ENCODE data around the gene AKAP12. TPM values are rescaled to one million over a fixed set of nuclear protein-coding genes. Genes with fewer than 3 reads are reported as not detected.
A peak's percentile ranks its signal among the peaks of the same experiment; 100 is the strongest.

The AKAP12 gene
- polyA plus RNA-seq, 1 donor, result 90.6 TPM

DNA sequence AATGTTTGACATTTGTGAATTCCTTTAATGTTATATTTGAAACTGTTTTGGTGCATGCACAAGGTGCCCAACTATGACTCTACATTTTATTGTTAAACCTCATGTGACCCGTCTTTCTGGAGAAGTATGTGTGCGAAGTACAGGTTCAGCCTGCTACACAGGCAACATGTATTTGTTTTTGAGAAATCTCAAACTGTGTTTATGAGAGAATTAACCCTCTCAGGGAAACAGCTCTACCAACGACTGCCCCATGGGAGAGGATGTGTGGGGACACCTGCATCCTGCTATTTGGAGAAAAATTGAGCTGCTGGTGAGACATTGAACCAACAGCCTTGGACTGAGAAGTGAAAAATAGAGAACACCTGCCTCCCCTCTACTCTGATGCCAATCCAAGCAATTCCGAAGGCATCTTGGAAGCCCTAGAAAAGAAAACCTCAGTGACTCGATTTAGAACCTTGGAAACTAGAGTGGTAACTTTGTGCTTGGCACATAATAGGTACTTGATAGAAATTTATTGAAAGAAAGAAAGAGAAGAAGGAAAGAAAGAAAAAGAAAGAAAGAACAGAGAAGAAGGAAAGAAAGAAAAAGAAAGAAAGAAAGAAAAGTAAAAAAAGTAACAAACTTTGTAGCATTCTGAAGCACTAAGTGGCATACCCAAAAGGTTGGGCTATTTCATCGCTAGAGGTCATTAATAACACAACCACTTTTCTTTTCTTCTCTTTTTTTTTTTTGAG, 2.9 kb upstream of the AKAP12 start:
- DNase-seq, result no peak

DNA sequence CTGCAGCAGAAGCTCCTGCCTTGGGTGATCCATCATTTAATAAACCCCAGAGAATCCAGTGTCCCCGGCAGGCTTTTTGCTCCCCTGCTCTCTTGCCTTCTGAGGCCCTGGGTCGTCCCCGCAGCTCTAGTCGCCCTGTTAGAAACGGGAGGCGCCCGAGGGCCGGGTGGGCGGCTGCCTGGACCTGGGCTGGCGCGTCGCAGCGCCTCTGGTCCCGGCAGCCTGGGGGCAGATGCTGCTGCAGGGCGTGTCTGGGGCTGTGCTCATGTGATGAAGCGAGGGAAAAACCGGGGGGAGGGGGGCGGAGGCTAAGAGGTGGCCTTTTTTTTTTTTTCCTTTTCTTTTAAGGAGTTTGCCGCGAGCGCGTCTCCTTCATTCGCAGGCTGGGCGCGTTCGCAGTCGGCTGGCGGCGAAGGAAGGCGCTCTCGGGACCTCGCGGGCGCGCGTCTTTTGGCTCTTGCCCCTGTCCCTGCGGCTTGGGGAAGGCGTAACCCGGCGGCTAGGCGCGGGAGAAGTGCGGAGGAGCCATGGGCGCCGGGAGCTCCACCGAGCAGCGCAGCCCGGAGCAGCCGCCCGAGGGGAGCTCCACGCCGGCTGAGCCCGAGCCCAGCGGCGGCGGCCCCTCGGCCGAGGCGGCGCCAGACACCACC, 394 bp downstream of the AKAP12 start:
- DNase-seq, result peak; percentile 88

DNA sequence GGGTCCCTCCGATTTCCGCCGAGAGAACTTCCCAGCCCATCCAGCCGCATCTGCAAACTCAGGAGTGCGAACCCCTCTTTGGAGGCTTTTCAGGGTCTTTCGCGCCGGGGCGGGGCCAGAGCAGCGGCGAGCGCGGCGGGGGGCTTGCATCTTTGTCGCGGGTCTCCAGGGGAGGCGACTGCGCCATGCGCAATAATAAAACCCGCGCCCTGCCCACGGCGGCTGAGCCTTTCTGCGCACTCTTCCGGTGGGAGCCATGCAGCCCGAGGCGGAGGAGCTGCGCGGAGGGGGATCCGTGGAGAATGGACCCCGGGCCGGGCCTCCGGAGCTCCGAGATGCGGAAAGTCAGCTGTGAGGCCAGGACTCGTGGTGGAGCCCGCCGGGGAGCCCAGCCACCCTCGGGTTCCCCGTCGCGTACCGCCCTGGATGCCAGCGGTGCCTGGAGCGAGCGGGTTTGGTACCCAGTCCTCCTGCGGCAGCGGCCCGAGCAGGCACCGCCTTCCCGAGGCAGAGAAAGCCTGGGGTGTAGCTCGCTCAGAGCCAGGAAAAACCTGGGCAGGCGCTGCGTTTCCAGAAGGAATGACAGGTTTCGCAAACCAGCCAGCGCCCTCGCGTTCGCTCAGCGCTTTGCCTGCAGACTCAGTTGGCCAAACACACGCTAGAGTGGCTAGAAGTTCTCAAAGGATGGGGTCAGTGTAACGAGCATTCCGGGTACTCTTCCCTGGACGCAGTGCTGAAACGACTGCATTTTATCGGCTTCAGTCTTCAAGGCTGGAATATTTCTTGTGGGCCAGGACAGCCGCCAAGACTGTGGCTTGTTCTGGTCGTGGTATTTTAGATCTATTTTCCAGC, 1.2 kb downstream of the AKAP12 start:
- DNase-seq, result peak; percentile 56

DNA sequence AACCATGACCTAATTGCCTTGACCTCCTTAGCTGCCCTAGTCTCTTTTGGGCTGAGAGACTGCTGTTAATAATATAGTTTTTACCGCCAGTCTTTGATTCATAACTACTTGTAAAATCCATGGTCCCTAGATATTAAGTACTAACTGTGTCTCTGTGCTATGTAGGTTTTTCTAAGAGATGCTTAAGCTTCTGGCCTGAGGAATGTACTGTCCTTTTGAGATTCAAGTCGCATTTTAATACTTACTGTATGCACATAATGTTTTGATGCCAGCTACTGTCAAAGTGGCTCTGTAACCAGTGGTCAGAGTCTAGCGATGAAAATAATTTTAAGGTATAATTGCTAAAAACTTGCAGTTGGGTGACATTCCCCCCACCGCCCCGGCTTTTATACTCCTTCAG, 2.1 kb downstream of the AKAP12 start:
- no peak for DNase-seq

DNA sequence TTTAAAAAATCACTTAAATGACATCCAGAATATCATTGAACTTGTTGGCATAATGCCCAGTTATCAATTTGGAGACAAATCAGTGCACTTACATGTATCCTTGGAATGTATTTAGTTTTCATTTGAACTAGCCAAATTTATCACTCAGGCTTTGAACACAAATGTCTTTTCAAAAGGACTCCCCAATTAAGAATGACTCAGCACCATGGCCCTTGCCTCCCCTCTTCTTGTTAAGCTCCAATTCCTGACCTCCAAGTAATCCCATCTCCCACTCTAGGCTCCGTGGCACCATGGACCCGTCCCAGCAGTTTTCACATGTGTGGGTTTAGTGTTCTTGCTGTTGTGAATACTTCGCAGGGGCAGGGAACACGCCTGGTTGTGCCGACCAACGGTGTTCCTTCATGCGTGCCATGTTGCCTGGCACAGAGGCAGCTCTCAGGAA, 2.7 kb downstream of the AKAP12 start:
- DNase-seq, result peak; percentile 16

DNA sequence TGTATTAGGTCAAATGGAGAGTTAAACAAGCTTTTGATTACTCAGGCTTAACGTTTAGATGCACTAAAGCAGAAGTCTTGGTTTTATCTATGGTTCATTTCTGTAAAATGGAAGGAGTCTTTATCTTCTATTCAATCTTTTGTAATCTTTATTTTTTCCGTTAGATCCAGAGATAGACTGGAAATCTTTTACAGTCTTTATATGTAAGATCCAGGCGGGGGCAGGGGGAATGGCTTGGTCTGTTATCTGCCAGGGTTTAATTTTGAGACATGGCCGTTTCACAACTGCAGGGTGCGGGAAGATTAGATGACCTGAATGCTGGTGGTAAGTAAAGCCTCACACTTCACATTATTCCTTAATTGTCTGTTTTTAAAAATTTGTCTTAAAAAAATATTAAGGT, 3.7 kb downstream of the AKAP12 start:
- DNase-seq, result no peak

DNA sequence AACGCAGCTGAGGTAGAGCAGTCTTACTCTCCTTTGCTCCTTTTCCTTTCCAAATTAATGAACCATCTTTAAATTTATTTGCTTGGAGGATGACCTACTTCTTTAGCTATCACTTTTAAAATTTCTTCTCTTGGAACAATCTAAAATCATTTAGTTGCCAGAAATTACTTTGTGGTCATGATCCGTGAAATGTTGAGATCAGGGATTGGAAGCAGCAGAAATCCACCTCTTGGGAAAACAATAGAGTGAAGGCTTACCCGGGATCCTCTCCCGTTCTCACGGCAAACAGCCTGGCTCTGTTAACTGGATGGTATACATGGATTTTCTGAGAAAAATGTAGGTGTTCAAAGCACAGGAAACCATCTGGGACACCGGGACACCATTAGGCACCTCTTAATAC, 7.7 kb downstream of the AKAP12 start:
- no peak for DNase-seq

DNA sequence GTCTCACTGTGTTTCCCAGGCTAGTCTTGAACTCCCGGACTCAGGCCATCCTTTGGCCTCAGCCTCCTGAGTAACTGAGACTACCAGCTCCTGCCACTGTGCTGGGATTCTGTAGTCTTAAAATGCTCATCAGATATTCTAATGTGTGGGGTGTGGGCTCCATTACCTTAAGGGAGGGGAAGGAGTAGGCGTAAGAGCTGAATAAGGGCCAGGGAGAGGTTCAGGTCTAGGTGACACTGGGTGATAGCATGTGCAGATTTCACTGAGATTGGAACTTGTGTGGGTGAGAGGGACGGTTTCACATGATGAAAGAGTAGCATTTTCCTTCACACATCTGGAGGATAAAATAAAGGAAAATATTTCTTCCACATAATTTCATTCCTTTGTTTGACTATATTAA, 8.5 kb downstream of the AKAP12 start:
- no peak for DNase-seq

DNA sequence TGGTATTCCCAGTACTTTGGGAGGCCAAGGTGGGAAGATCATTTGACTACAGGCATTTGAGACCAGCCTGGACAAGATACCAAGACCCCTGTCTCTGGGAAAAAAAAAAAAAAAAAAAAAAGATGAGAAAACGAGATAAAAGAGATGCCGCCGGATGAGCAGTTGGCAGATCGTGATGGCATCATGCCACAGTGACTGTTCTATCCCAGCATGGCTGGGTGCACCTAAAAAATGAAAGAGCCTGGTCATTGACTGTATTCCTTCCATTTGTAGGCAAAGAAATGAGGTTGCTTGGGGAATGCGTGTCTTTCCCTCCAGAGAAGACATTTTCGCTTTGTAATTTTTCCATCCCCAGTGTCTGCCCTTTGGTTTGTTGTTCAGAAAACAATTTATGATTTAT, 12.9 kb downstream of the AKAP12 start:
- DNase-seq, result no peak

DNA sequence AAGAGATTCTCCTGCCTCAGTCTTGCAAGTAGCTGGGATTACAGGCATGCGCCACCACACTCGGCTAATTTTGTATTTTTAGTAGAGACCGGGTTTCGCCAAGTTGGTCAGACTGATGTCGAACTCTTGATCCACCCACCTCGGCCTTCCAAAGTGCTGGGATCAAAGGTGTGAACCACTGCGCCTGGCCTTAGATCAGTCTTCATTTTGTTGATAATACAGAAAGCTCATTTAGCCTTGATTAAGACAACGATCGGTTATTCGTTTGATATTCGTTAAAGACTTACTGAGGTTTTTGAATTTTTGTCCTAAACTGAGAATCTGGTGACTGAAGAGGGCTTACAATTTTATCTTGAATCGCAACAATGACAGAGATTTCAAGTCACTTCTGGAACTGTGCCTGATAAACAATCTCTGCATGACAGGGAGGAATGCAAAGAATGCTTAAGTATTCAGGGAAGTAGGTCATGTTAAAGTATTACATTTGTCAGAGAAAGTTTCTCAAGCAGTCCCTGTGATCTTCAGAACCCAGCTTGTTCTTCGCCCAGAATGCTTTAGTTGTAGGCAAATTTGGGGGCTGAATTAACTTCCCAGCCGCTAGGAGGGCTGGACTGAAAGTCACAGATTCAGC, 14.8 kb downstream of the AKAP12 start:
- DNase-seq, result no peak

DNA sequence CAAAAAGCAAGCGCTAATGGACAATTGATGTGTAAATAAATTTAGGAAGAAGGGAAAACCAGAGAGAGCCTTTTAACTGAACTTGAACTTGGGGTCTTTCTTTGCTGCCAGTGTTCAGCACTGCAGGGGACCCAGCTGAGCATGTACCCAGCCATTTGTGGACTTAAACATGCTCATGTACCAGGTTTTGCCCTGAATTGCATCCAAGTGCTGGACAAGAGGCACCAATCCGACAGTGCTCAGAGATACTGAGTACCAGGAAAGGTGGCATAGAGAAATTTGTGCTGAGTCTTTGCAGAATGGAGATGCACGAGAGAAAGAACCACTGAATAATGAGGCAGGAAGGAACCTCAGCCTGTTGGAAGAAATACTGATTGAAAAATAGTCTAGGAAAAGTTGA, 16.0 kb downstream of the AKAP12 start:
- no peak for DNase-seq

DNA sequence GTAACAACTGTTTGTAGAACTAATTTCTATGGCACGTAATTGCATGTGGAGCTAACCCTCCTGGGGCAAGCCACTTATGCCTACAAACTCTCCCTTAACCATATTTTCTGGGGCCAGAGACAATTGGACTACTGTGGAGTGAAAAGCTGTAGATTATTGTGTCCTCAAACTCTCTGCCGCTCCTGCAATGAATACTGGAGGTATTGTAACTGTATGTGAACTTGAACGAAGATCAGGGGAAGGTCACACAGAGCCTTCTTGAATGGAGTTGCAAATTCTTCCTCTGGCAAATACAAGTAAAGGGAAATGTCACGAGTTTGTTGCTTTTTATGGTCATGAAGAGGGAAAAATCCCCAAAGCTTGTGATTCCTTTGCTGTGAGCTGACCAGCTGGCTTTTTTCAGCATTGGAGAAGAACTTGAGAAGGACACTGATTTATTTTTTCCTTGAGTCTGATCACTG, 18.2 kb downstream of the AKAP12 start:
- peak; percentile 73 for DNase-seq

DNA sequence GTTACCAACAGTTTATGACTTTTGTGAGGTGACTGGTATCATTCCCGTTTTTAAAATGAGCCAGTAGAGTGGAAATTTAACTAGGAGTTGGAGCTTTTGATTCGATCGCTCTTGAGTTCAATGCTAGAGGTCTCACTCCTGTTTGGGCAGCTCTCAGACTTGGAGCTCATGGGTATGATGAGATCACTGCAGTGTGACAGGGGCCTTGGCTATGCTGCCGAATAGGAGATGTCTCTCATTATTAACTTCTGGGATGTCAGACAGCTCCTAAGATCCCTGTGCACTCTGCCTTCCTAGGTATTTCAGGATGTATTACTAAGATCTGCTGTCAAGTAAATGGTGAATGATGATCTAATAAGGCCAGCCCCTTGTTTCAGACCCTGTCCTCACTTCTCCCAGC, 20.4 kb downstream of the AKAP12 start:
- DNase-seq, result no peak

DNA sequence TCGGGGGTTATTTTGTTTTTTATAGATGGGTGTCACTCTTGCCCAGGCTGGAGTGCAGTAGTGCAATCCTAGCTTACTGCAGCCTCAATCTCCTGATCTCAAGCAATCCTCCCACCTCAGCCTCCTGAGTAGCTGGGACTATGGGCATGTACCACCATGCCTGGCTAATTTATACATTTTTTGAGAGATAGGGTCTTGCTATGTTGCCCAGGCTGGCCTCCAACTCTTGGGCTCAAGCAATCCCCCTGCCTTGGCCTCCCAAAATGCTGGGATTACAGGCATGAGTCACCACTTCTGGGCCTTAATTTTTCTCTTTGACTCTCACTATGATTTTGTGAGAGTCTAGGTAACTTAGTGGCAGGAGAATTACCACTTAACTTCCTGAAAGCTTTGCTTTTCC, 23.3 kb downstream of the AKAP12 start:
- no peak for DNase-seq

DNA sequence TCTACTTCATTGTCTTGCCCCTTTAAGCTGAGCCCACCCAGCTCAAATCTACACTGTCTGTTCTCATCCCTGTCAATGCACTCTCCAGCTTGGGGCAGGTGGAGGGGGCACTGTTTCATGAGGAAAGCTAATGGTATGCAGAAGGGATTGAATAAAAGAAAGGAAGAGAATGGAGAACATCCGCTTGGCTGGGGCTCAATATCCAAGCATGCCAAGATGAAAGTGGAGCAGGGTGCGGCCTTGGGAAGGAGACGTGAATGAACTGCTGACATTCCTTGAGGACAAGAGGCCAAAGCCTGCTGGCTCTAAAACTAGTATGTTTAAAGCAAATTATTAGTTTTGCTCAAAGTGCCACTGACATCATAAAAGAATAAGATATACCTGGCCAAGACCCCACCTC, 24.2 kb downstream of the AKAP12 start:
- no peak for DNase-seq

DNA sequence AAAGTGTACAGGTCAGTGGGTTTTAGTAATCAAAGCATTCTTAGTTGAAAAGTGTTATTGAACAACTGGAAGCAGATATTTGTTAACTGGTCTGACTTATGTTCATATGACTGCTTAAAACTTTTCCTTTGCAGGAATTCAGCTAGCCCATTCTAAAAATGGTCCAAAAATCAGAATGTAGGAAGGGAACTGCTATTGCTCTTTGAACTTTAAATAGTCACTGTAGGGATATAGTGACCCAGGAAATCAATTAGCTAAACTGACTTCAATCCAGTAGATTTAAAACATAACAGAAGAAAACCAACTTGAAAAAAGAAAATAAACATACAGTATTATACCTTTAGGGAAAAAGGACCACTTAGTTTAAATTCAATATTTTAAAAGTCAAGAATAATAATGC, 25.5 kb downstream of the AKAP12 start:
- no peak for DNase-seq

DNA sequence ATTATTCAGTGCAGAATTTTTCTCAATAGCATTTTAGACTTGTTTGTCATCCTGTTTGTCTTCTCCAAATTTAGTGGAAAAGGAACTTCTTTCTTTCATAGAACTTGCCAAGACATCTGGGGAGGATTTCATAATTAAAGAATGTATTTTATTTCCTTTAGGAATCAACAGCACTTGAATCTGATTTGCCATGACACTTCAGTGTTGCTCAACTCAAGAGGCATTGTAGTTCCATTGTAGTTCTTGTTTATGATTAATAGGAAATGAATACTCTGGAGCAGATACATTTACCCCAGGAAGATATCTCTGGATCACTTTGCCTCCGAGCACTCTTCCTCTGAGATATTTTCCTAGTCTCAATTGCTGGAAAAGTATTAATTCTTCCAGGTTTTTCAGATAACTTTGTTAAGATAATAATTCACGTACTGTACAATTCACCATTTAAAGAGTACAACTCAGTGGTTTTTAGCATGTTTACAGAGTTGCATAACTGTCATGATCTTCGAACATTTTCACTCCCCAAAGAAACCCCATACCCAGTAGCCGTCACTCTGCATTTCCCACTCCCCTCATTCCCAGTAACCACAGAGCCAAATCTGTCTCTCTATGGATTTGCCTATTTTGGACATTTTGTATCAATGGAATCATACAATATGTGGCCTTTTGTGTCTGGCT, 29.7 kb downstream of the AKAP12 start:
- DNase-seq, result peak; percentile 65

DNA sequence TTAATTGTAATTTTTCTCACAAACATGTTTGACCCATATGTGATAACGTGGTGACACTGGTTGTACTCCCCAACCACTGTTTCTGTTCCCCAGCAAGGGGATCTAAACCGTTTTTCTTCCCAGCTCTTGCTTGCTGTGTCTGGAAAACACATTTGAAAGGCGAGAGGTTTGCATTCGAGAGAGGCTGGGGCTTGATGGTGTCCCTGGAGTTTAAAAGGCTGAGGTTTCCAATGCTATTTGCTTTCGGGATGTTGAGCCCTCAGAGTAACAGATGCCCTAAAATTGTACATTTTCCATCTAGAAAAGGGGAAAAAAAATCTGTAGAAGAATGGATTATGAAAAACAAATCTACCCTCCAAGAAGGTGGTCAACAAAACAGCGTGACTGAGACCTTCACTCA, 35.4 kb downstream of the AKAP12 start:
- no peak for DNase-seq

DNA sequence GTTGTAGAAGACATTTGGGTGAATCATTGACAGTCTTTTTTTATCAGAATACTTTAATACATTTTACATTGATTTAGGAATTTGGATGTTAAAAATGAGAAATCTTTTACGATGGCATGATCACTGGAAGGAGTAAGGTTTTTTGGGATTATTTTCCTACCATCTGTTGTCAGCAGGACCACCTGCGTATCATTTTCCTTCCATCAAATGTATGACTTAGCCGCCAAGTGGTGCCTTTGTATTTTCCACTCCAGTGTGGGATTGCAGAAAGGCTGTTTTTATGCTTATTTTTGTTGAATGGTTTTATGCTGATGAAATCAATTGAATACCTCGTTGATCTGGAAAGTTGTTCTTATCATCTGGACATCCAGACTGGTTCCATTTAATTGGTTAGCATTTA, 35.8 kb downstream of the AKAP12 start:
- DNase-seq, result no peak

DNA sequence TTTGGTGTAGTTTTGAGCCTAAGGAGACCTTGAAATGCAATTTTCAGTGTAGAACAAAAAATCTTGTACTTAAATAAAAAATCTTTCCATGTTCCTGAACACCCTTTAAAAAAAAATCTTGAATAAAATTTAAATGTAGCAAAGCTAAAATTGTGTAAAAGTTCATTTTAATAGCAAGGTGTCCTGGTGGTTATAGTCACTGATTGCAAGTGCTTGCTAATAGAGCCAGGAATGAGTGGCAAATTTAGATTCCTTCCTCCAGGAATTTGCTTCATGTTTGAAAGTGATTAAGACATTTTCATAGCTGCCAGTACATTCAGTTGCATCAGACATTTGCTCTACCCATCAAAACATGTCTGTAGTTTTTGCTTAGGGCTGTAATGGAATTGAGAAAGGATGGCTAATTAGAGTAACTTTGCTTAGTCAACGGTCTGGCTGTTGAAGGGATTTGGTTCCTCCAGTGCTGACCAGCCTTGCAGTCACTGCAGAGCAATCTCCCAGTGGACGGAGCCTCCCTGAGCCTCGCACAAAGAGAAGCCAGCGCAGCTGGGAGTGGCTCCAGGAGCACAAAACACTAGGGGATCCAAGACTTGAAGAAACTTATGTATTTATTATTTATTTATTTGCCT, 36.5 kb downstream of the AKAP12 start:
- no peak for DNase-seq

DNA sequence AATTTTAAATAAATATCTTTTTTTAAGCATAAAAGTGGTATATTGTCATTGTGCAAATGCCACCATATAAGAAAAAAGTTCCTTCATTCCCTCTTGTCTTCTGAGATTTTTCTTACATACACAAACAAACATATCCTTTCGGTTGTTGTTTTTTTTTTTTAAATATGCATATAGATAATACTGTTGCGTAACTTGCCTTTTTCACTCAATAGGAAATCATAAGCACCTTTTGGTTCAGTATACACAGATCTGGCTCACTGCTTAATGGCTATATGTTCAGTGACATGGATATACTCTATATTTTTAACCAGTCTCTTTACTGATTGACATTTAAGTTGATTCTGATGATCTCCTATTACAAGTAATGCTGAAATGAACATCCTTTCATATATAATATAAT, 40.1 kb downstream of the AKAP12 start:
- DNase-seq, result no peak

DNA sequence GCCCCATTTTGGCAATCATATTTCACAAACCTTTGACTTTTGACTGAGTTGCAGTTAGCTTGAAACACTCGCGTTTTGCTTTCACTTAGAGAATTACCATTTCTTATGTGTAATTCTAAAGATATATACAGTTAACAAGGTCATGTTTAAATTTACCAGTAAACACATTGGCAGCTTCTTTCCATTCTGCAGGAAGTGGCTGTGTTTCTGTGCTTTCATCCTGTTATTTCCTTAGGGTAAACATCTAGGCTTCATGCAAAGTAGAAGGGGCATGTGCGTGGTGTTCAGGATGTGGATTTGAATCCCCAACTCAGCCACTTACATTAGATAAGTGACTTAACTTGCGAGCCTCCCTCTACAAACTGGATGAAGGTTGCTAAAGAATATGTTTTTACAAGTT, 41.1 kb downstream of the AKAP12 start:
- no peak for DNase-seq

Measured in hindlimb muscle (tissue), 1 donor.